ENCODE measurements around the gene TST. TPM values are rescaled to one million over a fixed set of nuclear protein-coding genes. Genes with fewer than 3 reads are reported as not detected.

TST gene
- total RNA-seq, 1 donor from 2014 or later = 48.1 TPM

- no peaks in the 10 kb centered on the region for H3K9me3 ChIP-seq
- DNase-seq (no peak), ATAC-seq (no peak)
- intact Hi-C loops (cut with DNase I) = no loop called here
- no peak overlapping the region for H3K4me3 ChIP-seq
- no peak overlapping the region for H3K27ac ChIP-seq
- H3K27me3 ChIP-seq = no peaks in the 10 kb centered on the region
- H3K4me1 ChIP-seq = peaks cover 11% of the 10 kb centered on the region
- H3K36me3 ChIP-seq = no peaks in the 10 kb centered on the region
- TF ChIP-seq CTCF (IDR thresholded peaks at IDR 0.05) = no peak
Observed at GRCh38 chr22:37007651-37008050, 11.6 kb downstream of the TST start.

- Histone ChIP-seq H3K27ac (no peak overlapping the region), H3K4me3 (no peak overlapping the region), H3K4me1 (peaks cover 3% of the 10 kb centered on the region), H3K27me3 (no peaks in the 10 kb centered on the region), H3K9me3 (no peaks in the 10 kb centered on the region), H3K36me3 (no peaks in the 10 kb centered on the region)
- no peak for DNase-seq
- intact Hi-C loops (cut with DNase I) = no loop called here
- TF ChIP-seq CTCF (IDR thresholded peaks at IDR 0.05) = no peak
- no peak for ATAC-seq
Observed at GRCh38 chr22:37002633-37003032, 16.6 kb downstream of the TST start.

- no peaks in the 10 kb centered on the region for H3K27me3 ChIP-seq
- no peaks in the 10 kb centered on the region for H3K9me3 ChIP-seq
- intact Hi-C loops (cut with DNase I) = no loop called here
- H3K27ac ChIP-seq = no peak overlapping the region
- H3K4me3 ChIP-seq = no peak overlapping the region
- DNase-seq (no peak), ATAC-seq (no peak)
- no peaks in the 10 kb centered on the region for H3K4me1 ChIP-seq
- no peaks in the 10 kb centered on the region for H3K36me3 ChIP-seq
- no peak for TF ChIP-seq CTCF (IDR thresholded peaks at IDR 0.05)
Observed at GRCh38 chr22:37001826-37002225, 17.4 kb downstream of the TST start.

GRCh38 chr22:37000676-37001534, 18.3 kb downstream of the TST start:
- intact Hi-C loops (cut with DNase I) = no loop called here

GRCh38 chr22:36999463-36999862, 19.8 kb downstream of the TST start:
- H3K27me3 ChIP-seq = no peaks in the 10 kb centered on the region
- no peak for TF ChIP-seq CTCF (IDR thresholded peaks at IDR 0.05)
- H3K36me3 ChIP-seq = no peaks in the 10 kb centered on the region
- intact Hi-C loops (cut with DNase I) = no loop called here
- no peak overlapping the region for H3K4me3 ChIP-seq
- no peaks in the 10 kb centered on the region for H3K4me1 ChIP-seq
- ATAC-seq (no peak), DNase-seq (no peak)
- H3K27ac ChIP-seq = no peak overlapping the region
- H3K9me3 ChIP-seq = no peaks in the 10 kb centered on the region

More at GRCh38 chr22:37000676-37001534, 18.3 kb downstream of the TST start:
- DNase-seq = no peak
- Histone ChIP-seq H3K9me3 (no peaks in the 10 kb centered on the region), H3K4me1 (no peaks in the 10 kb centered on the region), H3K36me3 (no peaks in the 10 kb centered on the region), H3K27ac (no peak overlapping the region), H3K4me3 (no peak overlapping the region), H3K27me3 (no peaks in the 10 kb centered on the region)
- TF ChIP-seq CTCF (IDR thresholded peaks at IDR 0.05) = no peak
- no peak for ATAC-seq
